DOHH2 (cell line): Measurements from ENCODE around the gene SHISA7.

ENCODE experiments used
- H3F3A ChIP-seq: fragments of 200-600 bp; sonication (generic), shearing (Covaris generic); 2 replicates; pipeline ENCODE4 v1.6.0; 2016; ENCODE audit warnings: antibody characterized with exemption, mild to moderate bottlenecking; ENCODE audit not compliant: control insufficient read depth, insufficient read depth
- H3K27ac ChIP-seq: fragments of 200-600 bp; sonication (generic); 2 replicates; pipeline ENCODE4 v1.5.1; 2014; ENCODE audit warnings: low read depth, mild to moderate bottlenecking, low read length, moderate library complexity
- H3K27me3 ChIP-seq: fragments of 200-600 bp; sonication (generic); 2 replicates; pipeline ENCODE4 v1.6.1; 2014; ENCODE audit warnings: mild to moderate bottlenecking, low read length, mixed read lengths; ENCODE audit not compliant: control insufficient read depth
- H3K36me3 ChIP-seq: fragments of 200-600 bp; sonication (generic); 2 replicates; pipeline ENCODE4 v1.6.1; 2014; ENCODE audit warnings: mild to moderate bottlenecking, low read length, moderate library complexity, mixed read lengths; ENCODE audit not compliant: control insufficient read depth
- H3K4me1 ChIP-seq: fragments of 200-600 bp; sonication (generic); 2 replicates; pipeline ENCODE4 v1.6.1; 2014; ENCODE audit warnings: mild to moderate bottlenecking, low read length, mixed read lengths; ENCODE audit not compliant: control insufficient read depth
- H3K4me2 ChIP-seq: fragments of 200-600 bp; sonication (generic); 2 replicates; pipeline ENCODE4 v1.6.0; 2014; ENCODE audit warnings: mild to moderate bottlenecking, low read length, moderate library complexity
- H3K4me3 ChIP-seq: fragments of 200-600 bp; sonication (generic); 2 replicates; pipeline ENCODE4 v1.5.1; 2014; ENCODE audit warnings: mild to moderate bottlenecking, low read length, mixed read lengths
- H3K79me2 ChIP-seq: fragments of 200-600 bp; sonication (generic); 2 replicates; pipeline ENCODE4 v1.6.1; 2014; ENCODE audit warnings: mild to moderate bottlenecking, low read length, mixed read lengths; ENCODE audit not compliant: control insufficient read depth
- H3K9me2 ChIP-seq: fragments of 200-600 bp; sonication (generic); replicated peaks from 2 replicates; pipeline ENCODE4 v1.6.1; 2014; ENCODE audit warnings: mild to moderate bottlenecking, low read length, mixed read lengths; ENCODE audit not compliant: control insufficient read depth
- H3K9me3 ChIP-seq: fragments of 200-600 bp; sonication (generic); 2 replicates; pipeline ENCODE4 v1.6.1; 2014; ENCODE audit warnings: antibody characterized with exemption, low read length, mixed read lengths; ENCODE audit not compliant: control insufficient read depth, insufficient read depth
- H4K20me1 ChIP-seq: fragments of 200-600 bp; sonication (generic); 2 replicates; pipeline ENCODE4 v1.6.0; 2014; ENCODE audit warnings: low read depth, mild to moderate bottlenecking, antibody characterized with exemption, low read length, moderate library complexity; ENCODE audit not compliant: control insufficient read depth, insufficient read depth
- CTCF ChIP-seq: fragments of 200-600 bp; sonication (generic); IDR thresholded peaks from one replicate; pipeline ENCODE4 v1.5.1; 2014; ENCODE audit warnings: antibody characterized with exemption, mild to moderate bottlenecking, low read depth, low read length; ENCODE audit not compliant: poor library complexity, severe bottlenecking
- EZH2phosphoT487 ChIP-seq: fragments of 200-600 bp; sonication (generic); IDR thresholded peaks from 2 replicates; pipeline ENCODE4 v1.6.1; 2017; ENCODE audit warnings: borderline replicate concordance, mild to moderate bottlenecking, antibody characterized with exemption, low read length, moderate library complexity, mixed read lengths

SHISA7 gene

GRCh38 chr19:55487924-55488687 is 45.0 kb upstream of the SHISA7 start, which contains the start of gene SSC5D:
SSC5D (plus strand) TSS chr19:55488436; CDS start chr19:55488590, 154 bp downstream.
- H3K27ac ChIP-seq = no peak within 1 kb of the TSS
- H3K9me2 ChIP-seq = no peaks in the 10 kb centered on the region
- peaks cover 18% of the 10 kb centered on the region for H3K4me1 ChIP-seq

GRCh38 chr19:55486971-55487923 is 44.1 kb upstream of the SHISA7 start:
- Histone ChIP-seq H3K36me3 (peaks cover 5% of the 10 kb centered on the region), H3K9me2 (no peaks in the 10 kb centered on the region), H4K20me1 (no peaks in the 10 kb centered on the region), H3K4me3 (no peak overlapping the region), H3F3A (no peaks in the 10 kb centered on the region; the same call in 1 of the 2 replicates), H3K27me3 (no peaks in the 10 kb centered on the region), H3K9me3 (no peaks in the 10 kb centered on the region), H3K4me2 (no peak overlapping the region), H3K4me1 (peaks cover 18% of the 10 kb centered on the region), H3K27ac (no peak overlapping the region), H3K79me2 (peaks cover 5% of the 10 kb centered on the region)
- TF ChIP-seq CTCF = no peak
- TF ChIP-seq EZH2phosphoT487 = no peak

More at GRCh38 chr19:55487924-55488687, 45.0 kb upstream of the SHISA7 start, which contains the start of gene SSC5D:
- Histone ChIP-seq H3K79me2 (peaks cover 5% of the 10 kb centered on the region), H3F3A (no peaks in the 10 kb centered on the region; the same call in 1 of the 2 replicates), H3K36me3 (peaks cover 5% of the 10 kb centered on the region), H4K20me1 (no peaks in the 10 kb centered on the region), H3K4me3 (no peak within 1 kb of the TSS), H3K4me2 (no peak within 1 kb of the TSS), H3K9me3 (no peaks in the 10 kb centered on the region), H3K27me3 (no peaks in the 10 kb centered on the region)
- TF ChIP-seq CTCF (no peak), EZH2phosphoT487 (no peak)

GRCh38 chr19:55486043-55486970 is 43.2 kb upstream of the SHISA7 start:
- Histone ChIP-seq H4K20me1 (no peaks in the 10 kb centered on the region), H3K4me2 (peak overlapping the region; percentile 74), H3K79me2 (peaks cover 5% of the 10 kb centered on the region), H3K9me2 (no peaks in the 10 kb centered on the region), H3K36me3 (peaks cover 5% of the 10 kb centered on the region), H3F3A (no peaks in the 10 kb centered on the region; the same call in 1 of the 2 replicates), H3K27me3 (no peaks in the 10 kb centered on the region), H3K9me3 (no peaks in the 10 kb centered on the region), H3K27ac (no peak overlapping the region), H3K4me3 (peak overlapping the region; percentile 92), H3K4me1 (peaks cover 18% of the 10 kb centered on the region)
- no peak for TF ChIP-seq EZH2phosphoT487
- TF ChIP-seq CTCF = no peak
